Kidney glomerular epithelial cell (primary cell): ENCODE results near the gene KCNT2.
"Not testable (repeated sequence)": the region's sequence is repeated elsewhere in the genome, so short reads cannot be mapped to it uniquely, and the experiment has no call there.

Experiments used
- DNase-seq: peaks from one replicate; lab custom pipeline; 2025; lab: John Stamatoyannopoulos, UW

Gene KCNT2

GRCh38 chr1:196590959-196591358 is 17.3 kb downstream of the KCNT2 start:
- no peak for DNase-seq

- no peak for DNase-seq
Measured at GRCh38 chr1:196590012-196590708, 18.1 kb downstream of the KCNT2 start.

DNA sequence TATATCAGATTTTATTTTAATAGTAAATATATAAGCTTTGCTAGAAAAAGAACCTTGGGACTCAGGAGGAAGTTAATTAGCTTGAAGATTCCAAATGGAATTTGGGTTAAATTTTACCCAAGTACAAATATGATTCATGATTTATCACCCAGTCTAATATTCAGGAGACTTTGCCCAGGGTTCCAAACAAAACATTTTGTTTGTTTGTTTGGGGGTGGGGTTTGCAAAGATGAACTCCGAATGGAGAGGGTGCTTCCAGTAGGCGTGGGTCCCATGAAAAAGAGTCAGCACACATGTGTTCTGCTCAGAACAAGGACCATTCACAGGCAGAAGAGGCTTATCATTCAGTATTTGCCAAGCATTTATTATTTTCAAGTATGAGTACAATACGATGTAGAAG is 23.5 kb downstream of the KCNT2 start:
- DNase-seq: no peak

DNA sequence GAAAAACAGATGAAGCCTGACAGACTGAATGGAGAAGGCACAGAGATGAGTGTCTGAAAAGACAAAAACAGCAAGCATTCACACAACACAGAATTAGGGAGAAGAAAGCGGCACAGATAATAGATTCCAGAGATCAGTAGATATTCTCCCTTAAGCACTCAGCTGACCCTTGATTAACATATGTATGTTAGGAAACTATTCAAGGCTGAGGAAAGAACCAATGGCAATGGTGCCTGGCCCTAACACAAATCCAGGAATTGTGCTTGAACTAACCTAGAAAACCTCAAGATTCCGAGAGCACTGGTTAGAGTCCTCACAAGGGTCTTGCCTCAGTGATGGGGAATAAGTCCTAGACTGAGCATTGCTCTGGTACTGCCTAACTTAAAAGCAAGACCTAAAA is 30.9 kb downstream of the KCNT2 start:
- DNase-seq: no peak

GRCh38 chr1:196573226-196573625 is 35.0 kb downstream of the KCNT2 start:
- no peak for DNase-seq

DNA sequence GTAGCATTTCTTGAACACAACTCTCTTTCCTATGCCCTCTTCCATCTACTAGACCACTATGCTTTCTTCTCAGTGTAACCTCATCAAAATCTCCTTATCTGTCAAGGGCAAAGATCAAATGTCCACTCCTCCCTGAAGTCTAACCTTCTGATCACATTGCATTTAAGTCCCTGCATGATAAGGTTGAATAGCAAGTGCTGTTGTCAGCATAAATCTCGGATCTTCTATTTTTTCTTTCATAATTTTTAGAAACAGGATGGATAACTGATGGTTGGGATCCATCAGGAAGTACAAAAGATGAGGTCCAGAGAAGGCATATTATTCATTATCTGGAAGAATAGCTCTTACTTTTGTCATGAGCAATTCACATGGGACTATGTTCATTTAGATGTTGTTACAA is 41.0 kb downstream of the KCNT2 start:
- DNase-seq: no peak

DNA sequence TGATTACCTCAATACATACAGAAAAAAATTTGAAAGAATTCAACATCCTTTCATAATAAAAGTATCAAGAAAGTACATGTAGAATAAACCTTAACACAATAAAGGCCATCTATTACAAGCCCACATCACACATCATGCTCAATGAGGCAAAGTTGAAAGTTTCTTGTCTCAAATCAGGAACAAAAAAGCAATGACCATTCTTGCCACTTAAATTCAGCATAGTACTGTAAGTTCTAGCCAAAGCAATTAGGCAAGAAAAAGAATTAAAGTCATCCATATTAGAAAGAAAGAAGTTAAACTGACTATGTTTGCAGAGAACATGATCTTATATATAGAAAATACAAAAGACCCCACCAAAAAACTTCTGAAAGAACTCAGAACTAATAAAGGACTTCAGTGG is 44.5 kb downstream of the KCNT2 start:
- no peak for DNase-seq

DNA sequence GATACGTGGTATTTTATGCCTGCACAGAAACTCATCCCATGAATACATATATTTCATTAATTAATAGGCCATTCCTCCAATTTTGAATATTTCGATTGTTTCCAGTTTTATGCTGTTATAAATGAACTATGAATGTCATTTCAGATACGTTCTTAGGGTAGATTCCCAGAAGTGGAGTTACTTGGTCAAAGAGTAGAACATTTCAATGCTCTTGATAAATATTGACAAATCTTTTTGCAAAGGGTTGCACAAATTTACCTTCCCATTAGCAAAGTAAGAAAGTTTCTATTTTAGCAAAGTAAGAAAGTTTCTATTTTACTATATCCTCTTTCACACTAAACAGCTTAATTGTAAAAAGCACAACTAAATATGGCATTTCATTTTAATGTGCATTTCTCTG is 48.9 kb downstream of the KCNT2 start:
- no peak for DNase-seq

DNA sequence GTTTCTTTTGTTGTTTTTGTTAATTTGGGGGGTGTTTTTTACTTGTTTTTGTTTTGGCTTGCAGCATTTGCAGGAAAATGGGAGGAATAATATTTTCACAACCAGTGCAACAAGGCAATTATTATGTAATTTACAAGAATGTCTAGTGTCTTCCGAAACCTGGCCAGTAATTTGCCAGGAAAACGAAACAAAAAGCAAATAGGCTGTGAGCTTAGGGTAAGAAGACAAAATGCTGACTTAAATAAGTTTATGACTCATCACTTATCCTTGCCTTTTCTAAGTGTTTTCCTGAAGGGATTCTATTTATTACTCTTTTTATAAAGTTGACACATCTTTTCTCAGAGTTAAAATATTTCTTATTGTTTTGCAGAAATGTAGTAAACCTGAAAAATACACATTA is 49.8 kb downstream of the KCNT2 start:
- peak; percentile 77 for DNase-seq

- no peak for DNase-seq
Measured at GRCh38 chr1:196557797-196558196, 50.4 kb downstream of the KCNT2 start.

DNA sequence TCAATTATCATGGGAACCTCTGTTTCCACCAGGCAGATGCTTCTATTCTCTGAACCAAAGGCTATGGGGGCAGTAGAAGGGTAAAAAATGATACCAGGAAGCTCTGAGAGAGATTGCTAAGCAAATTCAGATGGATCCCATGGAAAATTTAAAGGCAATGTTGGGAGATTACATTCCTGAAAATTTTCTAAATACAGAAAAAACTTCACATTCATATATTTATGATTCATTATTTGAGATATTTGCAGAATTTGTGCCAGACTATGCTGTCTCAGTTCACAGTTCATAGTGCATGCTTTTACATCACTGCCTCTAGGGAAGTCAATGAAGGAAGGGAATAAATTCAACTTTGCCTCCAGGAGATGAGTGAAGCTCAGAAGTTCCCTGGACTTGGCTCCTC is 57.5 kb downstream of the KCNT2 start:
- DNase-seq: no peak

GRCh38 chr1:196546272-196547111 is 61.7 kb downstream of the KCNT2 start:
- no peak for DNase-seq

DNA sequence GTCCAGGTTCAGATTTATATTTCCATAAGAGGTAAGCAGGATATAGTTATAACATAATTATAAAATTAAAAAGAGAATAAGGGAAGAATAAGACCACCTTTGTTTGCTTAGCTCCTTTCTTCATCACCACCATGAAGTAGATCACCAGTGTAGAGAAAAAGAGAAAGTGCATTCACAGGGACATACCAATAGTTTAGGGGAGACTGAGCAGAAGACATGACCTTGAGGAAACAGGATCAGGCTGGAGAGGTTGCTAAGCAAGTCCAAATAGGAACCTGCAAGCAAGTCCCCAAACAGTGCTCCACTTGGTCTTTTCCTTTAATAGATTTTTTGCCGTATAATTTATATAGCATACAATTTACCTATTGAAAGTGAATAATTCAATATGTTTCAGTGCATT is 63.0 kb downstream of the KCNT2 start:
- DNase-seq: no peak

DNA sequence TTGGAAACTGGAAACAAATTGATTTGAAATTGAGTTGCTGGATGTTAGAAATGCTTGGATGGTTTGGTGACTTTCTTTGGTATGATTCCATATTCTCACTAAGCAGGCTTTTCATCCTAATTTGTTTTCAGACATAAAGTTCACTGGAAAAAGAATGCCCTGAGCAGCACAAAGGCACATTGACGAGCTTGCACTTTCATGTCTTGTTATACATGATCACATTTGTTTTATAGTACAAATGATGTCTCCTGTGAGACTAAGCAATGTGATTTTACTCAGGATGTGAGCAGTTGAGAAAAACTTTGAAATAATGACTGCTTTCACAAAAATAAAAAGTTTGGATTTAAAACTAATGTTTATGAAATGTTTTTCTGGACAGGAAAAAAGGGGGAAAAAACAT is 63.6 kb downstream of the KCNT2 start:
- DNase-seq: no peak

DNA sequence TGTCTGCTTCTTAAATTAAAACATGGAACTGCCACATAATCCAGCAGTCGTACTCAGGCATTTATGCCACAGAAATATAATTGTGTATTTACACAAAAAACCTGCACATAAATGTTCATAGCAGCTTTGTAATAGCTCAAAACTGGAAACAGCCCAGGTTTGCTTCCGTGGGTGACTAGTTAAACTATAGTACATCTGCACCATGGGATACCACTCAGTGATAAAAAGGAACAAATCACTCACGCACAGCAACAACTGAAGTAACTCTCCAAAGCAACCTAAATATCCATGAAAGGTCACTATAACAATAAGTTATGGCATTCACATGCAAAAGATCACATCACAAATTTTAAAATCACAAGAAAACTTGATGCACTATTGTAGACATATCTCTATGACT is 64.4 kb downstream of the KCNT2 start:
- no peak for DNase-seq

GRCh38 chr1:196538473-196538872 is 69.8 kb downstream of the KCNT2 start:
- DNase-seq: no peak

DNA sequence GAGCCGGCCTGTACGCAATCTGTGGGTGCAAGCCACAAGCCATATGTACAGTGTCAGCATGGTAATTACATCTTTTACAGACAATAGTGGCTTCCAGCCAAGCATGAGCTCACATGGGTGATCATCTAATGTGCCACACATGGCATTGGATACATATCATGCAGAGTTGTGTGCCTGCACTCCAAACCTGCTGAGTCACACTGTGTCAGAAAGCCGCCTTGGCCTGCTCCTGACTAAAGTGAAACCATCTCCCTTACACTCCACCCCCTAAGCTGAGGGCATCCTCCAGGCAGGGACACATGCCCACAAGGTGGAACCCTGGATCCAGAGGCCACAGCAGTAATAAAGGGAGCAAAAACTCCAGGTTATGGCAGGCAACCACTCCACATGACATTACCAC is 72.5 kb downstream of the KCNT2 start:
- no peak for DNase-seq

- no peak for DNase-seq
Measured at GRCh38 chr1:196531737-196532524, 76.3 kb downstream of the KCNT2 start.

- DNase-seq: no peak
Measured at GRCh38 chr1:196527919-196528318, 80.3 kb downstream of the KCNT2 start.

GRCh38 chr1:196522574-196523345 is 85.5 kb downstream of the KCNT2 start:
- not testable (repeated sequence) for DNase-seq

DNA sequence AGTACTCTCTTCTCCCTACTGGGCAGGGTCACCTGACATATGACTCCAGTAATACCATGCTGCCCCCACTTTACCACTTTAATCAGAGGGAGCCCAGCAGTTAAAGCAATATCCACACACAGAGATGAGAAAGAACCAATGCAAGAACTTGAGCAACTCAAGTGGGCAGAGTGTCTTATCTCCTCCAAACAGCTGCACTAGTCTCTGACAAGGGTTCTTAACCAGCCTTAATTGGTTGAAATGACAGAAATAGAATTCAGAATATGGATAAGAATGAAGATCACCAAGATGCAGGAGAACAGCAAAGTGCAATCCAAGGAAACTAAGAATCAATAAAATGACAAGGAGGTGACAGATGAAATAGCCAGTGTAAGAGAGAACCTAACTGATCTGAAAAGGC is 91.0 kb downstream of the KCNT2 start:
- no peak for DNase-seq

- no peak for DNase-seq
Measured at GRCh38 chr1:196516373-196516772, 91.9 kb downstream of the KCNT2 start.
